Keratinocyte (primary cell): Measurements from ENCODE around the gene USP34.
"Not testable (repeated sequence)": the region's sequence is repeated elsewhere in the genome, so short reads cannot be mapped to it uniquely, and the experiment has no call there.

Experiments used
- EZH2 ChIP-seq: IDR thresholded peaks from one replicate; pipeline ENCODE4 v1.6.1; 2012; ENCODE audit warnings: inconsistent platforms, mild to moderate bottlenecking, low read length, moderate library complexity
- TF ChIP-seq, protein P1 (sequence below), 3 experiments: IDR thresholded peaks in 1 of 3; conservative IDR thresholded peaks in 1 of 3; optimal IDR thresholded peaks in 1 of 3; 2 replicates in 2 of 3; 3 replicates in 1 of 3; pipeline versions ENCODE3 to v1.5.1; 2011; ENCODE audit warnings: low read length in 3 of 3, mild to moderate bottlenecking in 3 of 3, moderate library complexity in 2 of 3, control low read depth in 1 of 3, inconsistent platforms in 1 of 3; ENCODE audit not compliant: insufficient read depth in 2 of 3; ENCODE audit errors: extremely low read depth in 1 of 3

DNA sequence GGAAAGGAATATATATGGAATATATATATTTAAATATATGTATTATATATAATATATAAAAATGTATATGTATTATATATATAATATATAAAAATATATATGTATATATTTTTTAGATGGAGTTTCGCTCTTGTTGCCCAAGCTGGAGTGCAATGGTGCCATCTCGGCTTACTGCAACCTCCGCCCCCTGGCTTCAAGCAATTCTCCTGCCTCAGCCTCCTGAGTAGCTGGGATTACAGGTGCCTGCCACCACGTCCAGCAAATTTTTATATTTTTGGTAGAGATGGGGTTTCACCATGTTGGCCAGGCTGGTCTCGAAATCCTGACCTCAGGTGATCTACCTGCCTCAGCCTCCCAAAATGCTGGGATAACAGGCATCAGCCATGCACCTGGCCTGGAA, 322.8 kb downstream of the USP34 start:
- not testable (repeated sequence) for TF ChIP-seq EZH2
- TF ChIP-seq, protein P1, sequence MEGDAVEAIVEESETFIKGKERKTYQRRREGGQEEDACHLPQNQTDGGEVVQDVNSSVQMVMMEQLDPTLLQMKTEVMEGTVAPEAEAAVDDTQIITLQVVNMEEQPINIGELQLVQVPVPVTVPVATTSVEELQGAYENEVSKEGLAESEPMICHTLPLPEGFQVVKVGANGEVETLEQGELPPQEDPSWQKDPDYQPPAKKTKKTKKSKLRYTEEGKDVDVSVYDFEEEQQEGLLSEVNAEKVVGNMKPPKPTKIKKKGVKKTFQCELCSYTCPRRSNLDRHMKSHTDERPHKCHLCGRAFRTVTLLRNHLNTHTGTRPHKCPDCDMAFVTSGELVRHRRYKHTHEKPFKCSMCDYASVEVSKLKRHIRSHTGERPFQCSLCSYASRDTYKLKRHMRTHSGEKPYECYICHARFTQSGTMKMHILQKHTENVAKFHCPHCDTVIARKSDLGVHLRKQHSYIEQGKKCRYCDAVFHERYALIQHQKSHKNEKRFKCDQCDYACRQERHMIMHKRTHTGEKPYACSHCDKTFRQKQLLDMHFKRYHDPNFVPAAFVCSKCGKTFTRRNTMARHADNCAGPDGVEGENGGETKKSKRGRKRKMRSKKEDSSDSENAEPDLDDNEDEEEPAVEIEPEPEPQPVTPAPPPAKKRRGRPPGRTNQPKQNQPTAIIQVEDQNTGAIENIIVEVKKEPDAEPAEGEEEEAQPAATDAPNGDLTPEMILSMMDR (optimal IDR thresholded peaks at IDR 0.05 in 1 of 3, IDR thresholded peaks at IDR 0.05 in 1 of 3, conservative IDR thresholded peaks at IDR 0.05 in 1 of 3; ENCODE audit: extremely low read depth in 1 of 3, insufficient read depth in 2 of 3, low read length in 3 of 3): not testable (repeated sequence)
